ENCODE data around the gene PRDM16. TPM values are rescaled to one million over a fixed set of nuclear protein-coding genes. Genes with fewer than 3 reads are reported as not detected.

The PRDM16 gene
- total RNA-seq, 4 donors from 2014 or later, result 0.08 to 0.19 (median 0.12) TPM

GRCh38 chr1:3179471-3179870, 110.5 kb downstream of the PRDM16 start:
- H3K27me3 ChIP-seq, result peaks cover 0 to 28% (median 0%) of the 10 kb centered on the region in 4 donors
- H3K27ac ChIP-seq, result no peak overlapping the region
- peaks cover 7 to 11% (median 9%) of the 10 kb centered on the region in 3 donors for H3K4me1 ChIP-seq
- no peaks in the 10 kb centered on the region for H3K9me3 ChIP-seq
- H3K36me3 ChIP-seq, result no peaks in the 10 kb centered on the region
- intact Hi-C loops (cut with DNase I), result no loop called here
- DNase-seq, result no peak
- TF ChIP-seq, protein P1, sequence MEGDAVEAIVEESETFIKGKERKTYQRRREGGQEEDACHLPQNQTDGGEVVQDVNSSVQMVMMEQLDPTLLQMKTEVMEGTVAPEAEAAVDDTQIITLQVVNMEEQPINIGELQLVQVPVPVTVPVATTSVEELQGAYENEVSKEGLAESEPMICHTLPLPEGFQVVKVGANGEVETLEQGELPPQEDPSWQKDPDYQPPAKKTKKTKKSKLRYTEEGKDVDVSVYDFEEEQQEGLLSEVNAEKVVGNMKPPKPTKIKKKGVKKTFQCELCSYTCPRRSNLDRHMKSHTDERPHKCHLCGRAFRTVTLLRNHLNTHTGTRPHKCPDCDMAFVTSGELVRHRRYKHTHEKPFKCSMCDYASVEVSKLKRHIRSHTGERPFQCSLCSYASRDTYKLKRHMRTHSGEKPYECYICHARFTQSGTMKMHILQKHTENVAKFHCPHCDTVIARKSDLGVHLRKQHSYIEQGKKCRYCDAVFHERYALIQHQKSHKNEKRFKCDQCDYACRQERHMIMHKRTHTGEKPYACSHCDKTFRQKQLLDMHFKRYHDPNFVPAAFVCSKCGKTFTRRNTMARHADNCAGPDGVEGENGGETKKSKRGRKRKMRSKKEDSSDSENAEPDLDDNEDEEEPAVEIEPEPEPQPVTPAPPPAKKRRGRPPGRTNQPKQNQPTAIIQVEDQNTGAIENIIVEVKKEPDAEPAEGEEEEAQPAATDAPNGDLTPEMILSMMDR (IDR thresholded peaks at IDR 0.05), result no peak
- TF ChIP-seq POLR2A (IDR thresholded peaks at IDR 0.05), result no peak
- H3K4me3 ChIP-seq, result no peak overlapping the region
- 57 to 82% methylated on average over 4 to 14 of the region's 15 CpGs for WGBS, 2 donors

DNA sequence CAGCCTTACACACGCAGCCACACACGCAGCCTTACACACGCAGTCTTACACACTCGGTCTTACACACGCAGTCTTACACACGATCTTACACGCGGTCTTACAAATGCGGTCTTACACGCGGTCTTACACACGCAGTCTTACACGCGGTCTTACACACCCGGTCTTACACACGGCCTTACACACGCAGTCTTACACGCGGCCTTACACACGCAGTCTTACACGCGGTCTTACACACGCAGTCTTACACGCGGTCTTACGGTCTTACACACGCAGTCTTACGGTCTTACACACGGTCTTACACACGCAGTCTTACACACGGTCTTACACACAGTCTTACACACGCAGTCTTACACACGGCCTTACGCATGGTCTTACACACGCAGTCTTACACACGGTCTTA, 111.9 kb downstream of the PRDM16 start:
- no peaks in the 10 kb centered on the region for H3K36me3 ChIP-seq
- no peak for DNase-seq
- peaks cover 0 to 35% (median 0%) of the 10 kb centered on the region in 4 donors for H3K27me3 ChIP-seq
- no peak for TF ChIP-seq POLR2A (IDR thresholded peaks at IDR 0.05)
- TF ChIP-seq, protein P1 (IDR thresholded peaks at IDR 0.05), result no peak
- no peaks in the 10 kb centered on the region for H3K9me3 ChIP-seq
- intact Hi-C loops (cut with DNase I), result no loop called here
- WGBS, 2 donors, result 87 to 89% methylated on average over 36 of the region's 36 CpGs
- no peak overlapping the region for H3K27ac ChIP-seq
- no peak overlapping the region for H3K4me3 ChIP-seq
- H3K4me1 ChIP-seq, result peaks cover 0 to 5% (median 2%) of the 10 kb centered on the region in 3 donors

DNA sequence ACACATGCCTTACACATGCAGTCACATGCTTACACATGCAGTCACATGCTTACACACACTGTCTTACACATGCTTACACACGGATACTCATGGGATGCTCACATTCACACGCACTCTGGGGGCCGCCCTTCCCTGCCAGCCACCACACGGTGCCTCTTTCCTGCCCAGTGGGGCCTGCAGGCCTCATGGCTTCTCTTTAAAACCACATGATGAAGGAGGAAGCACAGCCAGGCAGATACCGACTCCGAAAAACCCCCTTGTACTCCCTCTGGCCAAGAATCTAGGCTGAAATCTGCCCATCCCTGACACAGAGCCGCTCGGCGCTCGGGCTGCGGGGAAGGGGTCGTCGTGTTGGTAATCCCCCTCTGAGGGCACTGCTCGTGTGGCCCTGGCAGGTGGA, 113.0 kb downstream of the PRDM16 start:
- peaks cover 0 to 14% (median 11%) of the 10 kb centered on the region in 3 donors for H3K4me1 ChIP-seq
- no peaks in the 10 kb centered on the region for H3K9me3 ChIP-seq
- WGBS, 2 donors, result 91 to 98% methylated on average over 4 of the region's 14 CpGs
- H3K36me3 ChIP-seq, result no peaks in the 10 kb centered on the region
- TF ChIP-seq POLR2A (IDR thresholded peaks at IDR 0.05), result no peak
- TF ChIP-seq, protein P1 (IDR thresholded peaks at IDR 0.05), result no peak
- DNase-seq, result no peak
- intact Hi-C loops (cut with DNase I), result no loop called here
- H3K4me3 ChIP-seq, result no peak overlapping the region
- H3K27me3 ChIP-seq, result peaks cover 0 to 45% (median 0%) of the 10 kb centered on the region in 4 donors
- no peak overlapping the region for H3K27ac ChIP-seq

GRCh38 chr1:3183411-3183810, 114.4 kb downstream of the PRDM16 start:
- Histone ChIP-seq H3K27ac (no peak overlapping the region), H3K9me3 (no peaks in the 10 kb centered on the region), H3K27me3 (peaks cover 0 to 53% (median 0%) of the 10 kb centered on the region in 4 donors), H3K4me3 (no peak overlapping the region), H3K4me1 (peaks cover 0 to 14% (median 11%) of the 10 kb centered on the region in 3 donors), H3K36me3 (no peaks in the 10 kb centered on the region)
- no peak for DNase-seq
- intact Hi-C loops (cut with DNase I), result no loop called here
- TF ChIP-seq, protein P1 (IDR thresholded peaks at IDR 0.05), result no peak
- TF ChIP-seq POLR2A (IDR thresholded peaks at IDR 0.05), result no peak
- 50 to 58% methylated on average over 2 to 7 of the region's 13 CpGs for WGBS, 2 donors

GRCh38 chr1:3183813-3184212, 114.8 kb downstream of the PRDM16 start:
- H3K4me3 ChIP-seq, result no peak overlapping the region
- intact Hi-C loops (cut with DNase I), result no loop called here
- no peak for DNase-seq
- H3K27me3 ChIP-seq, result peaks cover 0 to 57% (median 0%) of the 10 kb centered on the region in 4 donors
- H3K27ac ChIP-seq, result no peak overlapping the region
- no peak for TF ChIP-seq POLR2A (IDR thresholded peaks at IDR 0.05)
- WGBS, 2 donors, result 69 to 77% methylated on average over 12 to 15 of the region's 22 CpGs
- no peaks in the 10 kb centered on the region for H3K36me3 ChIP-seq
- peaks cover 0 to 14% (median 11%) of the 10 kb centered on the region in 3 donors for H3K4me1 ChIP-seq
- H3K9me3 ChIP-seq, result no peaks in the 10 kb centered on the region

GRCh38 chr1:3184666-3185065, 115.7 kb downstream of the PRDM16 start:
- Histone ChIP-seq H3K27me3 (peaks cover 0 to 61% (median 0%) of the 10 kb centered on the region in 4 donors), H3K27ac (no peak overlapping the region), H3K4me1 (peaks cover 0 to 14% (median 11%) of the 10 kb centered on the region in 3 donors), H3K36me3 (no peaks in the 10 kb centered on the region), H3K4me3 (no peak overlapping the region), H3K9me3 (no peaks in the 10 kb centered on the region)
- intact Hi-C loops (cut with DNase I), result no loop called here
- WGBS, 2 donors, result 92 to 98% methylated on average over 12 to 13 of the region's 20 CpGs
- no peak for DNase-seq
- TF ChIP-seq, protein P1 (IDR thresholded peaks at IDR 0.05), result no peak
- no peak for TF ChIP-seq POLR2A (IDR thresholded peaks at IDR 0.05)
